ENCODE data around the gene ROBO1.

ROBO1 gene

DNA sequence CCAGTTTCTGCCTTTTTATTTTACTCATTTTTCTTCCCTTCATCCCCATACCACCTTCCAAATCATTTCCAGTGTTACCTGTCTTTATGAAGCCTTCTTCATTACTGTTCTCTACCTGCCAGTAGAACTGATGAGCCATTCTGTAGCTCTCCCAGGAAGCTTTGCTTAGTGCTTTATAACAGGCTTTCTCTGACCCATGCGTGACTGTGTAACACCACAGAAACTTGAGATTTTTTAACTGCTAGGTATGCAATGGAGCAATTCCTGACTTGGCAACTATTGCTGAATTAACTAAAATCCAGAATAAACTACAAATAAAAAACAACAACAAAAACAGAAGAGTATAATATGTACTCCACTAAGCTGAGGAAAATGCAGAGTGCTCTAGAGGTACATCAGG, 289.2 kb downstream of the ROBO1 start:
- H3K27ac ChIP-seq = no peak overlapping the region
- TF ChIP-seq, protein P1, sequence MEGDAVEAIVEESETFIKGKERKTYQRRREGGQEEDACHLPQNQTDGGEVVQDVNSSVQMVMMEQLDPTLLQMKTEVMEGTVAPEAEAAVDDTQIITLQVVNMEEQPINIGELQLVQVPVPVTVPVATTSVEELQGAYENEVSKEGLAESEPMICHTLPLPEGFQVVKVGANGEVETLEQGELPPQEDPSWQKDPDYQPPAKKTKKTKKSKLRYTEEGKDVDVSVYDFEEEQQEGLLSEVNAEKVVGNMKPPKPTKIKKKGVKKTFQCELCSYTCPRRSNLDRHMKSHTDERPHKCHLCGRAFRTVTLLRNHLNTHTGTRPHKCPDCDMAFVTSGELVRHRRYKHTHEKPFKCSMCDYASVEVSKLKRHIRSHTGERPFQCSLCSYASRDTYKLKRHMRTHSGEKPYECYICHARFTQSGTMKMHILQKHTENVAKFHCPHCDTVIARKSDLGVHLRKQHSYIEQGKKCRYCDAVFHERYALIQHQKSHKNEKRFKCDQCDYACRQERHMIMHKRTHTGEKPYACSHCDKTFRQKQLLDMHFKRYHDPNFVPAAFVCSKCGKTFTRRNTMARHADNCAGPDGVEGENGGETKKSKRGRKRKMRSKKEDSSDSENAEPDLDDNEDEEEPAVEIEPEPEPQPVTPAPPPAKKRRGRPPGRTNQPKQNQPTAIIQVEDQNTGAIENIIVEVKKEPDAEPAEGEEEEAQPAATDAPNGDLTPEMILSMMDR (conservative IDR thresholded peaks at IDR 0.05) = no peak
- TF ChIP-seq ZFX (IDR thresholded peaks at IDR 0.05) = no peak

DNA sequence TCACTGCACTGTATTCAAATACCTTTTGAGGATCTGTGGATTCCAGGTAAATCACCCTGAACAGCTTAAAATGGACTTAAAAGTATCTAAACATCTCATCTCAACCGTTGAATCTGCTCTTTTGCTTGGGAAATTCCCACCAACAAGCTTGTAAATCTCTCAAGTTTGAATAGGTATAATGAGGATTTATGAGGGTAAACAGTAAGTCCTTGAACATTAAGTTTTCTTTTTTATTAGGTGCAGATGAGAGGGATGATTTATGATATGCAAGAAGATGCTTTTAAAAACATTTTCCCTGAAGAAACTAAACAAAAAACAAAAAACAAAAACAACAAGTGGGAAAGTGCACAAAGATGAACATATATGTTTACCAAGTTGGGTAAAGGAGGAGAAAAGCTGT, 290.6 kb downstream of the ROBO1 start:
- TF ChIP-seq, protein P1 (conservative IDR thresholded peaks at IDR 0.05) = no peak
- TF ChIP-seq ZFX (IDR thresholded peaks at IDR 0.05) = no peak
- H3K27ac ChIP-seq = no peak overlapping the region

DNA sequence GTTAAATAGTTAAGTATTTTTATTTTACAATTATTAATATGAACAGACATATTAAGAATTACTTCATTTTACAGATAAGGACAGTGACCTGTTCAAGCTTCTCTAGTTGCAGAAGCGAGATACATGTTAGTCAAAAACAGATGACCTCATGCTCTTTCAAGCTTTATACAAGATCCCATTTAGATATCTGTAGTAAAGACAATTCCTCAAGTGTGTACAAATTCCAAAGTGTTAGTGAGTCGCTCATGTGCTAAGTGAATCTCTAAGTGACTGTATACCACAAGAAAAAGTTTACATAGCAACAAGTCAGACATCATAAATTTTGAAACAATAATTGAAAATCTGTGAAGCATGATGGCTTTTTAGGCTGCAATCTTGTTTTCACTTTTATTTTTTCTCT, 293.8 kb downstream of the ROBO1 start:
- no peak overlapping the region for H3K27ac ChIP-seq
- TF ChIP-seq ZFX (IDR thresholded peaks at IDR 0.05) = no peak
- TF ChIP-seq, protein P1 (conservative IDR thresholded peaks at IDR 0.05) = no peak

DNA sequence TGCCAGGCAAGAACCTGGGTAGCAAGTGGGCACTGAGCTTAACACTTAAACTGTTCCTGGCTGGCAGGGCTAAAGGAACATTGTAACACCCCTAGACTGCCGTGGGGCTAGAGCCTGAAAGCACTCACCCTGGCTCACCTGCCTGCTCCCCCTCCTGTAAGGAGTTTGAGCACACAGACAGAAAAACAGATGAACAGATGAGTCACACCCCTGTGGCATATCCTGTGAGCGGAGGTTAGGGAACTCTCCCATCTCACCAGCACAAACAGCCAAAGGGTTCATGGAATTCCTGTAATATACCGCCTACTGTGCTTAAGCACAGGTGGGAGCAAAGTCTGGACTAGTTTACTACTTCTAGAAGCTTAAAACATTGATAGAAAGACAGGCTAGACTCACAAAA, 300.1 kb downstream of the ROBO1 start:
- no peak overlapping the region for H3K27ac ChIP-seq
- TF ChIP-seq, protein P1 (conservative IDR thresholded peaks at IDR 0.05) = no peak
- TF ChIP-seq ZFX (IDR thresholded peaks at IDR 0.05) = no peak

DNA sequence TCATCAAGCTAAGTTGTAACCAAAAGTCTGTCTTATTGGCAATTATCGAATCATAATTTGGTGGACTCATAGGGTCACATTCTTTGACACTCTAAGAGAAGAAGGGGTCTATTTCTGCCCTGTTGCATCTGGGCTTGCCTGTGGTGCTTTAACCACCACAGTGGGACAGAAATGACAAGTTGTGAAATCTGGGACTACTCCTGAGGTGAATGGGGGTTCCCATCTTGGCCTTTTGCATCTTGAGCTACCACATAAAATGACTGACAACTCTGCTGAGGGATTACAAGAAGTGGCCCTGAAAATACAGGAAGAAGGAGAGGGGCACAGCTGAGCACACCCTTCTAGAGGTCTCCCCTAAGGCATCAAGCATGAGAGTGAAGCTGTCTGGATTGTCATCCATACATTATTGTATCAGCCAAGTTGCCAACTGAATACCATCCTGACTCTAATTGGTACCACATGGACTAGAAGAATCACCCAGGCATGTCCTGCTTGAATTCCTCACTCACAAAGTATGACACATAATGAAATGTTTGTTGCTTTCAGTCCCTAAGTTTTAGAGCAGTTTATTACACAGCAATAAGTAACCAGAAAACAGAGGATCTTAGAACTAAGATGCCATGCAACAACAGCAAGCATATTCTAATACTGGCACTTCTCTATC, 306.5 kb downstream of the ROBO1 start:
- no peak overlapping the region for H3K27ac ChIP-seq
- TF ChIP-seq ZFX (IDR thresholded peaks at IDR 0.05) = no peak
- TF ChIP-seq, protein P1 (conservative IDR thresholded peaks at IDR 0.05) = no peak

DNA sequence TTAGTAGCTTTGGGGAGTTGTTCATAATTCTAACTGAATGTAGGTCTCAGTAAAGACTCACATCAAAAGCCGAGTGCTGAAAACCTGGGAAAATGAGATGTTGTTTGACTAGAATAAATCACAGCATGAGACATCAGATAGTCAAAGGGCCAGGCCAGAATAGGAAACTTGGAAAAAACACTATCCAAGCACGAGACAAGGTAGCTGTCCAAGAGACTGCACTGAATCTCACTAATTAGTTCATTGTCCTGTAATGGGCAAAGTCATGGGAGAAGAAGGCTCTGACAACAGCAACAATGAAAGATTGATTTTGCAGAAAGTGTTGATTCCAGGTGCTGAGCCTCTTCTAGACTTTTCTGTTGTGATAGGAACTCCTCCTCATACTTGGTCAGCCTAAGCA, 314.2 kb downstream of the ROBO1 start:
- H3K27ac ChIP-seq = no peak overlapping the region
- no peak for TF ChIP-seq ZFX (IDR thresholded peaks at IDR 0.05)
- TF ChIP-seq, protein P1 (conservative IDR thresholded peaks at IDR 0.05) = no peak

DNA sequence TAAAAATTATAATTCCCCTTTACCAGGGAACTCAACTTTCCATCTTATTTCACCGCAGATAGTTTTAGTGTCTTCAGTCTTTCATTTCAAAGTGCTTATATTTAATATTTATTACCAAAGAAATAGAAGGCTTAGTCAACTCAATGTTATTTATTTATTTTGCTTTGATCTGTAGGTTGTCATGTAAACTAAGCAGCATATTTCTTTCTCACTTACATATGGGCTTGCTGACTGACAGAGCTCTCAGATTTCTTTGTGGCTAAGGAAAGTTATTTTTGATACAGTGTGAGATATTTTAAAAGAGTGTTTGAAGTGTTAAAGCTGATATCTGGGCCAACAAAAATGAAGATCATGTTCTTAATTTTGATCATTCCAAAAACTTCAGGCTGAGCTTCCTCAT, 331.4 kb downstream of the ROBO1 start:
- TF ChIP-seq, protein P1 (conservative IDR thresholded peaks at IDR 0.05) = no peak
- TF ChIP-seq ZFX (IDR thresholded peaks at IDR 0.05) = no peak
- H3K27ac ChIP-seq = no peak overlapping the region
